Measurements from ENCODE around the gene TPRX1. TPM values are rescaled to one million over a fixed set of nuclear protein-coding genes. Genes with fewer than 3 reads are reported as not detected.
"Not testable (repeated sequence)": the region's sequence is repeated elsewhere in the genome, so short reads cannot be mapped to it uniquely, and the experiment has no call there.

Gene TPRX1, protein sequence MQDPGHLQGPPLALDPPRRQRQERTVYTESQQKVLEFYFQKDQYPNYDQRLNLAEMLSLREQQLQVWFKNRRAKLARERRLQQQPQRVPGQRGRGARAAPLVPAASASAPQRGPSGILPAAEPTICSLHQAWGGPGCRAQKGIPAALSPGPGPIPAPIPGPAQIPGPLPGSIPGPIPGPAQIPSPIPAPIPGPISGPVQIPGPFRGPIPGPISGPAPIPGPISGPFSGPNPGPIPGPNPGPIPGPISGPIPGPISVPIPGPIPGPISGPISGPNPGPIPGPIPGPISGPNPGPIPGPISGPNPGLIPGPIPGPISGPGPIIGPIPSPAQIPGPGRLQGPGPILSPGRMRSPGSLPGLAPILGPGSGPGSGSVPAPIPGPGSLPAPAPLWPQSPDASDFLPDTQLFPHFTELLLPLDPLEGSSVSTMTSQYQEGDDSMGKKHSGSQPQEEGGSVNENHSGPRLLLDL
- not detected for total RNA-seq

DNA sequence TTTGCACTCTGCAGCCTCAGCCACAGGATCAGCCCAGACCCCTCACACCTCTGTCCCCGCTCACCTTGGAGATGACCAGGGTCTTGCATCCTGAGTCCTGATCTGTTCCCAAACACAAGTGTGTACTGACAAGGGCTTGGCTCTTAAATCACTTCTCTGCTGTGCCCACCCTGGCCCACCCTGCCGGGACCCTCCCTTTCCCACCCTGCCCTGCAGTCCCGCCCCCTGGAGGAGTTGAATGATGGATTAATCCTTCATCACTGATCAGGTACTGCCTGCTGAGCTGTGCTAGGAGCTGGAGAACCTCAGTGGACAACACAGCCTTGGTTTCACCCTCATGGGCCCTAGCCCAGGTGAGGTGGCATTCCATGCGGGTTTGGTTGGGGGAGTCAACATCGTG, at the start of gene TPRX1:
TSS of gene TPRX1 (minus strand) at position 101 of the 400 bp plus-strand sequence. CDS start at position 89, 12 bp downstream.
- POLR2A ChIA-PET; H3K27ac Mint-ChIP-seq; H3K36me3 Mint-ChIP-seq; H3K27me3 Mint-ChIP-seq; H3K4me1 Mint-ChIP-seq (ENCODE audit: low read depth); H3K4me3 Mint-ChIP-seq; intact Hi-C loops (cut with micrococcal nuclease); H3K9me3 Mint-ChIP-seq; DNase-seq: not testable (repeated sequence)
- CTCF ChIA-PET = interaction anchor here (1.0 kb wide), 1 partner anchor 10 kb away, joined by 3 read pairs; no protein-coding TSS in a partner anchor

DNA sequence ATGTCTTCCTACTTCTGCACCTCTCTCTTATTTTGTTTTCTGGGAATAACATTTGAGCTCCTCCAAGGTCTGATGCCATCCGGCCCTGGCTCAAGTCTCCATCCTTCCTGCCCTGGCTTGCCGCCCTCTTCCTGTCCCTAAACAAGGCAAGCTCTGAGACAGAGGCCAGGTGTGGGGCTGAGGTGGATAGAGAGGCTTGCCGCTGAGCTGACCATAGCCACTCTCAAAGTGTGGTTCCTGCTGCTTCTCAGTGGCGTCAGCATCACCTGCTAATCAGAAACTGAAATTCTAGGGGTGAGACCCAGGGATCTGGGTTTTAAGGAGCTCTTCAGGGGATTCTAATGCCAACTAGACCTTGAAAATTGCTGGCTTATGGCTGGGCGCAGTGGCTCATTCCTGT, 48.7 kb upstream of the TPRX1 start:
- CTCF ChIA-PET = interaction anchor here (1.4 to 1.5 kb wide), 3 partner anchors 10 to 16 kb away, joined by 3 to 5 read pairs (median 4); no protein-coding TSS in a partner anchor
- intact Hi-C loops (cut with micrococcal nuclease) = no loop called here

DNA sequence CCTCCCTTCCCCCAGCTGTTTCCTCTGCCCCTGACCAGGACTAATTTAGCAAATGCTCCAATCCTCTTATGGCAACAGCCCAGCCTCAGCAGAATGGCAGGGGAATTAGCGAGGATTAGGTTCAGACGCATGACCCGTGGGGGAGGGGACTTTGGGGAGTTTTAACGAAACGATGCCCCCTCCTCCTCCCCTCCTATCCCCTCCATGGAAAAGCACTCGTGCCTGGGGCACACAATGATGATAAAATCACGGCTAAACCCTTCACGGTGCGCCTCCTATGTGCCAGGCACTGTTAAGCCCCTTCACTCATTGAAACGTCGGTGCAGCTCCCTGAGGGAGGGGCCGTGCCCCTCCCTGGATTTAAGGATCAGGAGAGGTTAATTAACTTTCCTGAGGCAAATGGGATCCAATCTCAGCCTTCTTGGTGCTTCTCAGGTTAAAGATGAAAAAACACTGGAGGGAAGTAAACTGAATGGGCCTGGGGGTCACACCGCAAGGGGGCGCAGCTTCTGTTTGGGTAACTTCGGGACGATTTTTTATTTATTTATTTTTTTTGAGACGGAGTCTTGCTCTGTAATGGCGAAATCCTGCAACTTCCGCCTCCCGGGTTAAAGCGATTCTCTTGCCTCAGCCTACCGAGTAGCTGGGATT, 44.6 kb upstream of the TPRX1 start:
- Mint-ChIP-seq H3K36me3 (no peaks in the 10 kb centered on the region), H3K4me3 (peak overlapping the region; percentile 31), H3K4me1 (ENCODE audit: low read depth) (peaks cover 7% of the 10 kb centered on the region), H3K27ac (no peak overlapping the region), H3K27me3 (peaks cover 32% of the 10 kb centered on the region), H3K9me3 (no peaks in the 10 kb centered on the region)
- ChIA-PET POLR2A (no interaction called here), CTCF (interaction anchor here (0.8 to 1.7 kb wide), 6 partner anchors 9 to 34 kb away, joined by 3 to 8 read pairs (median 4); no protein-coding TSS in a partner anchor)
- peak; percentile 59 for DNase-seq
- intact Hi-C loops (cut with micrococcal nuclease) = no loop called here

More for the DNA sequence above, 48.7 kb upstream of the TPRX1 start:
- Mint-ChIP-seq H3K9me3 (no peaks in the 10 kb centered on the region), H3K27me3 (peaks cover 31% of the 10 kb centered on the region), H3K4me1 (ENCODE audit: low read depth) (peaks cover 10% of the 10 kb centered on the region), H3K36me3 (no peaks in the 10 kb centered on the region), H3K27ac (no peak overlapping the region), H3K4me3 (no peak overlapping the region)
- no peak for DNase-seq
- POLR2A ChIA-PET = no interaction called here

DNA sequence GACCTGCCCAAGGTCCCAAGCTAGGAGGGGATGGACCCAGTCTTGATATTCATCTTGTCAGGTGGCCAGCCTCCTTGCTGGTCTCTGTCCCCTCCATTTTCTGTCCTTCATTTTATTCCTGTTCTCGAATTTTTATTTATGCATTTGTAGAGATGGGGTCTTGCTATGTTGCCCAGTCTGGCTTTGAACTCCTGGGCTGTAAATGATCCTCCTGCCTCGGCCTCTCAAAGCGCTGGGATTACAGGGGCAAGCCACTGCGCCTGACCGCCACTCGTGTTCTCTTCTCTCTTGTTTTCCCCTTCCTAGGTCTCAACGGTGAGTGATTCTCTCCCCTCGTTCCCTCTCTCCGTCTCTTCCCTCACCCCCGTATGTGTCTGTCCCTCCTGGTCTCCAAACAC, 44.1 kb upstream of the TPRX1 start:
- intact Hi-C loops (cut with micrococcal nuclease) = no loop called here
- Mint-ChIP-seq H3K36me3 (no peaks in the 10 kb centered on the region), H3K27me3 (peaks cover 33% of the 10 kb centered on the region), H3K9me3 (no peaks in the 10 kb centered on the region), H3K4me3 (no peak overlapping the region), H3K27ac (no peak overlapping the region), H3K4me1 (ENCODE audit: low read depth) (peaks cover 6% of the 10 kb centered on the region)
- POLR2A ChIA-PET = no interaction called here
- DNase-seq = no peak
- CTCF ChIA-PET = interaction anchor here (1.0 to 1.7 kb wide), 6 partner anchors 15 to 34 kb away, joined by 3 to 8 read pairs (median 3); no protein-coding TSS in a partner anchor

DNA sequence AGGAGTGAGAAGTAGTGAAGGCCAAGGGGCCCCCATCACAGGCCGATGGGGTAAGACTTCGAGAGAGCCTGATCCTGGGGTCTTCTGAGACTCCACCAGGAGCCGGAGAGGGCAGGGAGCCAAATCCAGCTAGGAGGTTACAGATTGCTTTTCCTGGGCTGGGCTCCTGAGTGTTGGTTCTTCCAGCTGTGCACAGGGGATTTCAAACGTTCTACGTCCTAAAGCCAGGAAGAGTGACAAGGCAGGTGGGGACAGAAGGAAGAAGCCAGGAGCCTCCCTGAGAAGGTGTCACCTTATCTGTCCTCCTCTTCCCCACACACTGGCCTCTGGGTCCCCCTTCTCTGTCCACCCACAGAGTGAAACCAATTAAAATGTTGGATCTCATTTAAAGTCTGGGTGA, 38.6 kb upstream of the TPRX1 start:
- no peak for DNase-seq
- intact Hi-C loops (cut with micrococcal nuclease) = no loop called here
- Mint-ChIP-seq H3K27me3 (peaks cover 16% of the 10 kb centered on the region), H3K9me3 (no peaks in the 10 kb centered on the region), H3K36me3 (no peaks in the 10 kb centered on the region), H3K4me3 (no peak overlapping the region), H3K4me1 (ENCODE audit: low read depth) (no peaks in the 10 kb centered on the region), H3K27ac (no peak overlapping the region)
- ChIA-PET CTCF (no interaction called here), POLR2A (no interaction called here)

DNA sequence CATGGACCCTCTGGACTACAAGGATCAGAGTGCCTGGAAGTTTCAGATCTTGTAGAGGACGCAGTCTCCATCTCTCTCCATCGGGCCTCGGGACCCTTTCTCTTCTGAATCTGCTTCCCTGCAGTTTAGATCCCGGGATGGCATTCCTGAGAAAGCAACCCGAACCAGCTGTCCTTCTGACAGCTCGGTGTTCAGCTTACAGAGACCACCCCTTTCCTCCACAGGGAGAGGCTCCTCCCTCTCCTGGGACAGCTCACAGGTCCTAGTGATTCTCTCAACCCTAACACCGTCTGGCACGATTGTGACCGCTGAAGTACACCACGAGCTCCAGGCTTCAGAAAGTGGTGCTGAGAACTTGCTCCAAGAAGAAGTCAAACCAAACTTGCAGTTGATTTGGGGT, 35.6 kb upstream of the TPRX1 start:
- intact Hi-C loops (cut with micrococcal nuclease) = no loop called here
- H3K4me1 Mint-ChIP-seq (ENCODE audit: low read depth) = no peaks in the 10 kb centered on the region
- no peaks in the 10 kb centered on the region for H3K36me3 Mint-ChIP-seq
- ChIA-PET CTCF (interaction anchor here (0.9 to 1.6 kb wide), 2 partner anchors 10 to 25 kb away, joined by 4 read pairs; no protein-coding TSS in a partner anchor), POLR2A (no interaction called here)
- peaks cover 9% of the 10 kb centered on the region for H3K27me3 Mint-ChIP-seq
- no peak overlapping the region for H3K27ac Mint-ChIP-seq
- H3K9me3 Mint-ChIP-seq = no peaks in the 10 kb centered on the region
- H3K4me3 Mint-ChIP-seq = no peak overlapping the region
- DNase-seq = no peak

DNA sequence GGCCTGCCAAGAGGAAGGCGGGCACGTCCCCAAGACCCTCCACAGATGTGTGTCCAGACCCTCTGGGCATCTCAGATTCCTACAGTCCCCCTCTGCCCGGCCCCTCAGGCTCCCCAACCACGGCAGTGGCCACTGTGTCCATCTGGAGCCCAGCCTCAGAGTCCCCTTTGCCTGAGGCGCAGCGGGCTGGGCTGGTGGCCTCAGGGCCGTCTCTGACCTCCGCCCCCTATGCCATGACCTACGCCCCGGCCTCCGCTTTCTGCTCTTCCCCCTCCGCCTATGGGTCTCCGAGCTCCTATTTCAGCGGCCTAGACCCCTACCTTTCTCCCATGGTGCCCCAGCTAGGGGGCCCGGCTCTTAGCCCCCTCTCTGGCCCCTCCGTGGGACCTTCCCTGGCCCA, 35.1 kb upstream of the TPRX1 start:
- ChIA-PET CTCF (interaction anchor here (0.9 to 1.6 kb wide), 2 partner anchors 10 to 25 kb away, joined by 4 read pairs; no protein-coding TSS in a partner anchor), POLR2A (no interaction called here)
- DNase-seq = no peak
- Mint-ChIP-seq H3K36me3 (no peaks in the 10 kb centered on the region), H3K27ac (no peak overlapping the region), H3K4me1 (ENCODE audit: low read depth) (no peaks in the 10 kb centered on the region), H3K4me3 (no peak overlapping the region), H3K9me3 (no peaks in the 10 kb centered on the region), H3K27me3 (peaks cover 9% of the 10 kb centered on the region)
- intact Hi-C loops (cut with micrococcal nuclease) = no loop called here

DNA sequence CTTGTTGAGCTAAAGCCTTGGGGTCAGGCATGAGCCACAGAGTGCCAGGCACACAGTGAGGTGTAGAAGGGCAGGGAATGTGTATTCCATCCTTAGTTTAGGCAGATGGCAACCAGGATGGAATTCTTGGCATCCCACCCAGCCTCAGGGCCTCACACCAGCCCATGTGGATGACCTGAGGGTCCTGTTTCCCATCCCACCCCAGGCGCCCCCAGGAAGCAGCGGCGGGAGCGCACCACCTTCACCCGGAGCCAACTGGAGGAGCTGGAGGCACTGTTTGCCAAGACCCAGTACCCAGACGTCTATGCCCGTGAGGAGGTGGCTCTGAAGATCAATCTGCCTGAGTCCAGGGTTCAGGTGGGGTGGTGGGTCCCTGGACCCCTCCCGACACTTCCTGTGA, 31.7 kb upstream of the TPRX1 start:
- Mint-ChIP-seq H3K27ac (no peak overlapping the region), H3K9me3 (no peaks in the 10 kb centered on the region), H3K4me1 (ENCODE audit: low read depth) (no peaks in the 10 kb centered on the region), H3K4me3 (no peak overlapping the region), H3K36me3 (no peaks in the 10 kb centered on the region), H3K27me3 (no peaks in the 10 kb centered on the region)
- POLR2A ChIA-PET = no interaction called here
- CTCF ChIA-PET = no interaction called here
- DNase-seq = no peak
- intact Hi-C loops (cut with micrococcal nuclease) = no loop called here

DNA sequence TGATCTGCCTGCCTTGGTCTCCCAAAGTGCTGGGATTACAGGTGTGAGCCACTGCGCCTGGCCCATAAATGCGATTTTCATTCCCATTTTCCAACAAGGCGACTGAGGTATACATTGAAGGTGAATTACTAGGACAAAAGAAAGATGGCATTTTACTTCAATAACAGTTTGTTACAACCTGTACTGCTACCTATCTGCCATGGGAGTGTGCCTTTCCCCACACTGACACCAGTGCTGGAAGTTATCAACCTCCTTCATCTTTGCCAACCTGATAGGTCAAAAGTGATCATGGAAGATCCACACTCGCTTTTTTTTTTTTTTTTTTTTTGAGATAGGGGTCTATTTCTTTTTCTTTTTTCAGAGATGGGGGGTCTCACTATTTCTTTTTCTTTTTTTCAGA, 28.4 kb upstream of the TPRX1 start:
- H3K27me3 Mint-ChIP-seq = no peaks in the 10 kb centered on the region
- DNase-seq = no peak
- H3K9me3 Mint-ChIP-seq = no peaks in the 10 kb centered on the region
- H3K27ac Mint-ChIP-seq = no peak overlapping the region
- POLR2A ChIA-PET = no interaction called here
- no peaks in the 10 kb centered on the region for H3K4me1 Mint-ChIP-seq (ENCODE audit: low read depth)
- no peaks in the 10 kb centered on the region for H3K36me3 Mint-ChIP-seq
- CTCF ChIA-PET = no interaction called here
- intact Hi-C loops (cut with micrococcal nuclease) = no loop called here
- no peak overlapping the region for H3K4me3 Mint-ChIP-seq

DNA sequence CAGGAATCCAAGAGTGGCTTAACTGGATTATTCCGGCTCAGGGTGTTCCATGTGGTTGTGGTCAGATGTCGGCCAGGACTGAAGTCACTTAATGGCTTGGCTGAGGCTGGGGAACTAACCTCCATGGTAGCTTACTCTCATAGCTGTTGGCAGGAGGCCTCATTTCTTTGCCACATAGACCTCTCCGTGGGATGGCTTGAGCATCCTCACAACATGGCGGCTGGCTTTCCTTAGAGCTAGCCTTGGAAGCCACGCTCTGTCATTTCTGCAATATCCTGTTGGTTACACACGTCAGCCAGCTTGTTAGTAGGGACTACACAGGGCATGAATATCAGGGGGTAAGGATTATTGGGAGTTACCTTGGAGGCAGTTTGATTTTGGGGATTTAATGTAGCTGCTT, 22.4 kb upstream of the TPRX1 start:
- H3K27me3 Mint-ChIP-seq = peaks cover 2% of the 10 kb centered on the region
- no peak overlapping the region for H3K4me3 Mint-ChIP-seq
- POLR2A ChIA-PET = no interaction called here
- intact Hi-C loops (cut with micrococcal nuclease) = no loop called here
- no peak overlapping the region for H3K27ac Mint-ChIP-seq
- CTCF ChIA-PET = interaction anchor here (1.1 kb wide), 2 partner anchors 22 to 42 kb away, joined by 3 to 6 read pairs; no protein-coding TSS in a partner anchor
- peaks cover 9% of the 10 kb centered on the region for H3K9me3 Mint-ChIP-seq
- no peaks in the 10 kb centered on the region for H3K36me3 Mint-ChIP-seq
- no peak for DNase-seq
- H3K4me1 Mint-ChIP-seq (ENCODE audit: low read depth) = no peaks in the 10 kb centered on the region

DNA sequence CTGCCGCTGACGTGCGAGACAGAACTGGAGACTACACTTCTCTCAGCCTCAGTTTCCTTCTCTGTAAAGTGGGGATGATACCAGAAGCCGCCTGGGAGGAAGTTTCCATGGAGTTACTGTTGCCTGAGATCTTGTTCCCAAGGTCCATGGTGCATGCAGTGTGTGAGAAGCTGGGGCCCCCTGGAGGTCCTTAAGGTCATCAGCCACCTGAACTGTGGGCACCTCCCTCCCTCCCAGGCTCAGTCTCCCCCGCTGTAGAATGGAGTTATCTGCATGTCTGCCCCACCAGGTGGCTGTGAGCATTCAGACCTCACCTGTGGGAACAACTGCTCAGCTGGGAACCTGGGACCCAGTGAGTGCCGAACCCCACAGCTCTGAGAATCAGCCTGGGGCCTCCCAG, 20.0 kb upstream of the TPRX1 start:
- Mint-ChIP-seq H3K27me3 (peaks cover 14% of the 10 kb centered on the region), H3K36me3 (no peaks in the 10 kb centered on the region), H3K4me1 (ENCODE audit: low read depth) (peaks cover 2% of the 10 kb centered on the region), H3K9me3 (peaks cover 9% of the 10 kb centered on the region), H3K27ac (no peak overlapping the region), H3K4me3 (no peak overlapping the region)
- intact Hi-C loops (cut with micrococcal nuclease) = no loop called here
- POLR2A ChIA-PET = no interaction called here
- no peak for DNase-seq
- CTCF ChIA-PET = interaction anchor here (1.7 kb wide), 1 partner anchor 10 kb away, joined by 3 read pairs; no protein-coding TSS in a partner anchor

DNA sequence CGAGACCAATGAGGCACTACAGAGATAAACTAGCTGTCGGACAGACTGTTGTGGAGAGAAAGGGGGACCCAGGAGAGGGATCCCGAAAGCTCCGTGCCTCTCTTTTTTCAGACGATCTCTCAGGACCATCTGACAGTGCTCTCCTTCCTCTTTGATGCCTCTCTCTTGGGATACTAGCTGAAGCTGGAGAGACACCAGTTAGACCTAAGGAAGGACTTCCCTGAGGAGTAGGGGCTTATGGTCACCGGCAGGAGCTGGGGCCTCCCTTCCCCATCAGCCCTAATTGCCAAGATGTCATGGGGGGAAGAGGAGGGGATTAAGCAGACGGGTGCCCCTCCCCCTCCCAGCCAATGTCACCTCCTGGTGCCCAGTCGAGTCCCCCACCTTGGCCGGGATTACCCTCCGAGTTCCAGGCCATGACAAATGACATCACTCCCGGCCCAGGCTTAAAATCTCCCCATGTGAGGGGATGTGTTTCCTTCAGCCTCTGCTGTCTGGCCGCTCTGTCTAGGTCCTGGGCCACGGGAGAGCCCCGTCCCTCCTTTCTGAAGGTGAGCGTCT, 17.2 kb upstream of the TPRX1 start, which contains the start of gene CRX:
TSS of gene CRX (plus strand) at position 478 of the 561 bp plus-strand sequence. CDS start 12,507 bp downstream, outside the sequence.
- Mint-ChIP-seq H3K9me3 (peaks cover 2% of the 10 kb centered on the region), H3K4me3 (no peak within 1 kb of the TSS), H3K36me3 (no peaks in the 10 kb centered on the region), H3K27me3 (peaks cover 21% of the 10 kb centered on the region), H3K4me1 (ENCODE audit: low read depth) (peaks cover 2% of the 10 kb centered on the region), H3K27ac (no peak within 1 kb of the TSS)
- DNase-seq = no peak
- CTCF ChIA-PET = no interaction called here
- POLR2A ChIA-PET = no interaction called here
- intact Hi-C loops (cut with micrococcal nuclease) = no loop called here

Measured in activated CD4-positive, alpha-beta memory T cell treated with anti-CD3 and anti-CD28 coated beads for 36 hours (primary cell).